ENCODE results near the gene PSD. TPM values are rescaled to one million over a fixed set of nuclear protein-coding genes. Genes with fewer than 3 reads are reported as not detected.

The PSD gene
- total and polyA plus RNA-seq, 5 experiments from 2014 or later = 4.9 to 13.3 (median 5.9) TPM

- H3K36me3 Mint-ChIP-seq = no peaks in the 10 kb centered on the region
- POLR2A ChIA-PET = interaction anchor here (1.3 to 1.4 kb wide), 2 partner anchors 20 to 34 kb away, joined by 4 to 5 read pairs; no protein-coding TSS in a partner anchor
- H3K4me3 Mint-ChIP-seq = no peak overlapping the region
- H3K9me3 Mint-ChIP-seq = no peaks in the 10 kb centered on the region
- ATAC-seq (no peak), DNase-seq (peak in 1 of 10 donors; percentile 60)
- H3K27ac Mint-ChIP-seq = no peak overlapping the region
- H3K27me3 Mint-ChIP-seq = peaks cover 14 to 41% (median 28%) of the 10 kb centered on the region in 5 donors
- peaks cover 21 to 43% (median 39%) of the 10 kb centered on the region in 4 donors for H3K4me1 Mint-ChIP-seq
Measured at GRCh38 chr10:102416283-102416682, 2.3 kb downstream of the PSD start.

- no peak overlapping the region for H3K4me3 Mint-ChIP-seq
- no peaks in the 10 kb centered on the region for H3K9me3 Mint-ChIP-seq
- no peaks in the 10 kb centered on the region for H3K36me3 Mint-ChIP-seq
- H3K27me3 Mint-ChIP-seq = peaks cover 14 to 47% (median 34%) of the 10 kb centered on the region in 5 donors
- DNase-seq = peak in 1 of 10 donors; percentile 59
- H3K27ac Mint-ChIP-seq = no peak overlapping the region
- POLR2A ChIA-PET = no interaction called here
- peaks cover 18 to 40% (median 38%) of the 10 kb centered on the region in 4 donors for H3K4me1 Mint-ChIP-seq
- ATAC-seq = no peak
Measured at GRCh38 chr10:102414749-102415148, 3.8 kb downstream of the PSD start.

GRCh38 chr10:102413806-102414561 lies 4.6 kb downstream of the PSD start:
- Mint-ChIP-seq H3K27me3 (peaks cover 14 to 47% (median 34%) of the 10 kb centered on the region in 5 donors), H3K9me3 (no peaks in the 10 kb centered on the region), H3K36me3 (no peaks in the 10 kb centered on the region), H3K4me1 (peaks cover 18 to 38% (median 35%) of the 10 kb centered on the region in 4 donors), H3K27ac (no peak overlapping the region), H3K4me3 (no peak overlapping the region)
- ATAC-seq = no peak
- DNase-seq = no peak
- POLR2A ChIA-PET = interaction anchor here (1.1 to 5.5 kb wide), 2 partner anchors 10 to 16 kb away, joined by 3 to 64 read pairs; partner anchors contain the start of gene NFKB2

GRCh38 chr10:102413053-102413705 lies 5.4 kb downstream of the PSD start:
- no peaks in the 10 kb centered on the region for H3K36me3 Mint-ChIP-seq
- ATAC-seq (peak in 1 of 2 donors; percentile 24), DNase-seq (peak in 5 of 10 donors; percentile 52 to 83 (median 55))
- peak overlapping the region in 5 of 10 donors; percentile 30 to 85 (median 35) for H3K27ac Mint-ChIP-seq
- POLR2A ChIA-PET = interaction anchor here (0.8 to 5.5 kb wide), 7 partner anchors 8 to 89 kb away, joined by 3 to 64 read pairs (median 4); partner anchors contain the start of genes ACTR1A, C10orf95, FBXL15 and NFKB2
- peaks cover 20 to 41% (median 35%) of the 10 kb centered on the region in 4 donors for H3K4me1 Mint-ChIP-seq
- H3K9me3 Mint-ChIP-seq = no peaks in the 10 kb centered on the region
- peaks cover 14 to 44% (median 30%) of the 10 kb centered on the region in 5 donors for H3K27me3 Mint-ChIP-seq
- peak overlapping the region in 1 of 10 donors; percentile 22 for H3K4me3 Mint-ChIP-seq

GRCh38 chr10:102412293-102412692 lies 6.3 kb downstream of the PSD start:
- Mint-ChIP-seq H3K4me1 (peaks cover 19 to 50% (median 39%) of the 10 kb centered on the region in 4 donors), H3K9me3 (no peaks in the 10 kb centered on the region), H3K36me3 (no peaks in the 10 kb centered on the region), H3K4me3 (peak overlapping the region in 3 of 10 donors; percentile 24 to 85 (median 57)), H3K27ac (peak overlapping the region in 1 of 10 donors; percentile 75), H3K27me3 (peaks cover 7 to 36% (median 22%) of the 10 kb centered on the region in 5 donors)
- DNase-seq = no peak
- POLR2A ChIA-PET = interaction anchor here (0.8 to 5.5 kb wide), 5 partner anchors 9 to 90 kb away, joined by 3 to 64 read pairs (median 4); partner anchors contain the start of genes ACTR1A, FBXL15 and NFKB2
- ATAC-seq = no peak

GRCh38 chr10:102411341-102412255 lies 7.0 kb downstream of the PSD start:
- no peak for ATAC-seq
- Mint-ChIP-seq H3K9me3 (no peaks in the 10 kb centered on the region), H3K27ac (peak overlapping the region; percentile 60 to 90 (median 76)), H3K36me3 (no peaks in the 10 kb centered on the region), H3K4me1 (peaks cover 21 to 51% (median 40%) of the 10 kb centered on the region in 4 donors), H3K27me3 (peaks cover 4 to 32% (median 15%) of the 10 kb centered on the region in 5 donors), H3K4me3 (peak overlapping the region; percentile 65 to 91 (median 82))
- POLR2A ChIA-PET = interaction anchor here (1.7 to 5.5 kb wide), 4 partner anchors 10 to 39 kb away, joined by 4 to 64 read pairs (median 37); partner anchors contain the start of genes C10orf95, FBXL15 and NFKB2
- DNase-seq = peak in 1 of 10 donors; percentile 59

GRCh38 chr10:102410429-102411073 lies 8.0 kb downstream of the PSD start:
- H3K9me3 Mint-ChIP-seq = no peaks in the 10 kb centered on the region
- POLR2A ChIA-PET = interaction anchor here (0.5 to 5.5 kb wide), 10 partner anchors 11 to 178 kb away, joined by 3 to 64 read pairs (median 8); partner anchors contain the start of genes C10orf95, CUEDC2, FBXL15 and NFKB2
- H3K4me1 Mint-ChIP-seq = peaks cover 25 to 57% (median 40%) of the 10 kb centered on the region in 4 donors
- H3K27me3 Mint-ChIP-seq = peaks cover 1 to 27% (median 4%) of the 10 kb centered on the region in 5 donors
- ATAC-seq (peak; percentile 8 to 18), DNase-seq (peak in 9 of 10 donors; percentile 28 to 80 (median 54))
- no peaks in the 10 kb centered on the region for H3K36me3 Mint-ChIP-seq
- H3K4me3 Mint-ChIP-seq = peak overlapping the region; percentile 65 to 91 (median 86)
- peak overlapping the region; percentile 66 to 93 (median 84) for H3K27ac Mint-ChIP-seq

- Mint-ChIP-seq H3K9me3 (no peaks in the 10 kb centered on the region), H3K4me1 (peaks cover 25 to 57% (median 40%) of the 10 kb centered on the region in 4 donors), H3K27me3 (peaks cover 0 to 27% (median 0%) of the 10 kb centered on the region in 5 donors), H3K36me3 (no peaks in the 10 kb centered on the region), H3K27ac (peak overlapping the region; percentile 61 to 93 (median 84)), H3K4me3 (peak overlapping the region; percentile 65 to 91 (median 86))
- no peak for DNase-seq
- ATAC-seq = no peak
- POLR2A ChIA-PET = interaction anchor here (0.5 to 5.5 kb wide), 11 partner anchors 11 to 178 kb away, joined by 3 to 64 read pairs (median 7); partner anchors contain the start of genes C10orf95, CUEDC2, FBXL15 and NFKB2
Measured at GRCh38 chr10:102409604-102410428, 8.8 kb downstream of the PSD start.

- H3K9me3 Mint-ChIP-seq = no peaks in the 10 kb centered on the region
- no peaks in the 10 kb centered on the region for H3K36me3 Mint-ChIP-seq
- H3K27me3 Mint-ChIP-seq = peaks cover 0 to 27% (median 0%) of the 10 kb centered on the region in 5 donors
- DNase-seq (peak in 9 of 10 donors; percentile 60 to 91 (median 81)), ATAC-seq (peak; percentile 75 to 81)
- POLR2A ChIA-PET = interaction anchor here (1.0 to 5.5 kb wide), 8 partner anchors 11 to 92 kb away, joined by 3 to 64 read pairs (median 12); partner anchors contain the start of genes C10orf95, CUEDC2, FBXL15 and NFKB2
- H3K4me1 Mint-ChIP-seq = peaks cover 28 to 57% (median 40%) of the 10 kb centered on the region in 4 donors
- peak overlapping the region; percentile 64 to 96 (median 89) for H3K27ac Mint-ChIP-seq
- H3K4me3 Mint-ChIP-seq = peak overlapping the region; percentile 71 to 91 (median 86)
Measured at GRCh38 chr10:102408728-102409603, 9.6 kb downstream of the PSD start.

Measured in naive thymus-derived CD8-positive, alpha-beta T cell (primary cell).